ENCODE data around the gene RGP1.
A peak's percentile ranks its signal among the peaks of the same experiment; 100 is the strongest.

Gene RGP1

GRCh38 chr9:35748858-35749514, at the start of gene RGP1, which contains the start of gene GBA2:
Gene RGP1, plus strand, starts transcription at chr9:35749287. Its CDS starts 469 bp downstream, at chr9:35749756.
Gene GBA2, minus strand, starts transcription at chr9:35749228. Its CDS starts 524 bp downstream, at chr9:35748704.
- peaks cover 34% of the 10 kb centered on the region for H3K36me3 ChIP-seq (ENCODE audit: control insufficient read depth, insufficient read depth, low read length)
- peaks cover 31% of the 10 kb centered on the region for H3K4me1 ChIP-seq (ENCODE audit: control insufficient read depth, insufficient read depth, low read length)

GRCh38 chr9:35700031-35700430, 49.1 kb upstream of the RGP1 start:
- Histone ChIP-seq H3K4me3 (ENCODE audit: low read length) (no peak overlapping the region), H3K4me1 (ENCODE audit: control insufficient read depth, insufficient read depth, low read length) (peaks cover 20% of the 10 kb centered on the region), H3K27me3 (ENCODE audit: control insufficient read depth, insufficient read depth, low read length) (no peaks in the 10 kb centered on the region), H3K36me3 (ENCODE audit: control insufficient read depth, insufficient read depth, low read length) (peaks cover 62% of the 10 kb centered on the region), H3K9me3 (ENCODE audit: control insufficient read depth, low read length) (no peaks in the 10 kb centered on the region), H3K9ac (ENCODE audit: low read length) (no peak overlapping the region)

More at GRCh38 chr9:35748858-35749514, at the start of gene RGP1, which contains the start of gene GBA2:
- Histone ChIP-seq H3K4me3 (ENCODE audit: low read length) (peak within 1 kb of the TSS; percentile 75), H3K27me3 (ENCODE audit: control insufficient read depth, insufficient read depth, low read length) (no peaks in the 10 kb centered on the region), H3K9me3 (ENCODE audit: control insufficient read depth, low read length) (no peaks in the 10 kb centered on the region), H3K9ac (ENCODE audit: low read length) (peak within 1 kb of the TSS; percentile 93)

GRCh38 chr9:35700942-35701341, 48.1 kb upstream of the RGP1 start:
- Histone ChIP-seq H3K4me1 (ENCODE audit: control insufficient read depth, insufficient read depth, low read length) (peaks cover 13% of the 10 kb centered on the region), H3K9me3 (ENCODE audit: control insufficient read depth, low read length) (no peaks in the 10 kb centered on the region), H3K27me3 (ENCODE audit: control insufficient read depth, insufficient read depth, low read length) (no peaks in the 10 kb centered on the region), H3K4me3 (ENCODE audit: low read length) (no peak overlapping the region), H3K36me3 (ENCODE audit: control insufficient read depth, insufficient read depth, low read length) (peaks cover 72% of the 10 kb centered on the region), H3K9ac (ENCODE audit: low read length) (no peak overlapping the region)

- peaks cover 75% of the 10 kb centered on the region for H3K36me3 ChIP-seq (ENCODE audit: control insufficient read depth, insufficient read depth, low read length)
- H3K9ac ChIP-seq (ENCODE audit: low read length): no peak overlapping the region
- no peaks in the 10 kb centered on the region for H3K4me1 ChIP-seq (ENCODE audit: control insufficient read depth, insufficient read depth, low read length)
- H3K27me3 ChIP-seq (ENCODE audit: control insufficient read depth, insufficient read depth, low read length): no peaks in the 10 kb centered on the region
- no peaks in the 10 kb centered on the region for H3K9me3 ChIP-seq (ENCODE audit: control insufficient read depth, low read length)
- H3K4me3 ChIP-seq (ENCODE audit: low read length): no peak overlapping the region
Measured at GRCh38 chr9:35702696-35703095, 46.4 kb upstream of the RGP1 start.

GRCh38 chr9:35703906-35704672, 45.0 kb upstream of the RGP1 start:
- Histone ChIP-seq H3K27me3 (ENCODE audit: control insufficient read depth, insufficient read depth, low read length) (no peaks in the 10 kb centered on the region), H3K4me1 (ENCODE audit: control insufficient read depth, insufficient read depth, low read length) (no peaks in the 10 kb centered on the region), H3K9ac (ENCODE audit: low read length) (no peak overlapping the region), H3K36me3 (ENCODE audit: control insufficient read depth, insufficient read depth, low read length) (peaks cover 64% of the 10 kb centered on the region), H3K4me3 (ENCODE audit: low read length) (no peak overlapping the region), H3K9me3 (ENCODE audit: control insufficient read depth, low read length) (no peaks in the 10 kb centered on the region)

GRCh38 chr9:35705372-35705771, 43.7 kb upstream of the RGP1 start:
- H3K27me3 ChIP-seq (ENCODE audit: control insufficient read depth, insufficient read depth, low read length): no peaks in the 10 kb centered on the region
- no peak overlapping the region for H3K4me3 ChIP-seq (ENCODE audit: low read length)
- H3K36me3 ChIP-seq (ENCODE audit: control insufficient read depth, insufficient read depth, low read length): peaks cover 52% of the 10 kb centered on the region
- no peaks in the 10 kb centered on the region for H3K9me3 ChIP-seq (ENCODE audit: control insufficient read depth, low read length)
- no peak overlapping the region for H3K9ac ChIP-seq (ENCODE audit: low read length)
- no peaks in the 10 kb centered on the region for H3K4me1 ChIP-seq (ENCODE audit: control insufficient read depth, insufficient read depth, low read length)

GRCh38 chr9:35705836-35706430, 43.2 kb upstream of the RGP1 start:
- no peak overlapping the region for H3K9ac ChIP-seq (ENCODE audit: low read length)
- no peak overlapping the region for H3K4me3 ChIP-seq (ENCODE audit: low read length)
- H3K36me3 ChIP-seq (ENCODE audit: control insufficient read depth, insufficient read depth, low read length): peaks cover 48% of the 10 kb centered on the region
- no peaks in the 10 kb centered on the region for H3K9me3 ChIP-seq (ENCODE audit: control insufficient read depth, low read length)
- no peaks in the 10 kb centered on the region for H3K4me1 ChIP-seq (ENCODE audit: control insufficient read depth, insufficient read depth, low read length)
- H3K27me3 ChIP-seq (ENCODE audit: control insufficient read depth, insufficient read depth, low read length): no peaks in the 10 kb centered on the region

GRCh38 chr9:35706951-35707350, 42.1 kb upstream of the RGP1 start:
- no peaks in the 10 kb centered on the region for H3K9me3 ChIP-seq (ENCODE audit: control insufficient read depth, low read length)
- H3K27me3 ChIP-seq (ENCODE audit: control insufficient read depth, insufficient read depth, low read length): no peaks in the 10 kb centered on the region
- H3K9ac ChIP-seq (ENCODE audit: low read length): no peak overlapping the region
- H3K4me3 ChIP-seq (ENCODE audit: low read length): no peak overlapping the region
- H3K4me1 ChIP-seq (ENCODE audit: control insufficient read depth, insufficient read depth, low read length): no peaks in the 10 kb centered on the region
- peaks cover 53% of the 10 kb centered on the region for H3K36me3 ChIP-seq (ENCODE audit: control insufficient read depth, insufficient read depth, low read length)

GRCh38 chr9:35708146-35708545, 40.9 kb upstream of the RGP1 start:
- H3K9ac ChIP-seq (ENCODE audit: low read length): no peak overlapping the region
- H3K9me3 ChIP-seq (ENCODE audit: control insufficient read depth, low read length): no peaks in the 10 kb centered on the region
- H3K4me3 ChIP-seq (ENCODE audit: low read length): no peak overlapping the region
- H3K36me3 ChIP-seq (ENCODE audit: control insufficient read depth, insufficient read depth, low read length): peaks cover 58% of the 10 kb centered on the region
- no peaks in the 10 kb centered on the region for H3K27me3 ChIP-seq (ENCODE audit: control insufficient read depth, insufficient read depth, low read length)
- H3K4me1 ChIP-seq (ENCODE audit: control insufficient read depth, insufficient read depth, low read length): no peaks in the 10 kb centered on the region

- Histone ChIP-seq H3K27me3 (ENCODE audit: control insufficient read depth, insufficient read depth, low read length) (no peaks in the 10 kb centered on the region), H3K4me1 (ENCODE audit: control insufficient read depth, insufficient read depth, low read length) (no peaks in the 10 kb centered on the region), H3K4me3 (ENCODE audit: low read length) (no peak overlapping the region), H3K9ac (ENCODE audit: low read length) (no peak overlapping the region), H3K36me3 (ENCODE audit: control insufficient read depth, insufficient read depth, low read length) (peaks cover 52% of the 10 kb centered on the region), H3K9me3 (ENCODE audit: control insufficient read depth, low read length) (no peaks in the 10 kb centered on the region)
Measured at GRCh38 chr9:35710818-35711500, 38.1 kb upstream of the RGP1 start.

- Histone ChIP-seq H3K9me3 (ENCODE audit: control insufficient read depth, low read length) (no peaks in the 10 kb centered on the region), H3K36me3 (ENCODE audit: control insufficient read depth, insufficient read depth, low read length) (peaks cover 52% of the 10 kb centered on the region), H3K4me1 (ENCODE audit: control insufficient read depth, insufficient read depth, low read length) (no peaks in the 10 kb centered on the region), H3K9ac (ENCODE audit: low read length) (no peak overlapping the region), H3K27me3 (ENCODE audit: control insufficient read depth, insufficient read depth, low read length) (no peaks in the 10 kb centered on the region), H3K4me3 (ENCODE audit: low read length) (no peak overlapping the region)
Measured at GRCh38 chr9:35711501-35712428, 37.3 kb upstream of the RGP1 start.
